ENCODE measurements around the gene CD8B2.
"Not testable (repeated sequence)": the region's sequence is repeated elsewhere in the genome, so short reads cannot be mapped to it uniquely, and the experiment has no call there.

The CD8B2 gene

GRCh38 chr2:106553321-106553720 lies 66.2 kb downstream of the CD8B2 start:
- FAIRE-seq = no peak

- FAIRE-seq = no peak
Measured at GRCh38 chr2:106554411-106554810, 67.2 kb downstream of the CD8B2 start.

- no peak for FAIRE-seq
Measured at GRCh38 chr2:106555053-106555452, 67.9 kb downstream of the CD8B2 start.

GRCh38 chr2:106559786-106560185 lies 72.6 kb downstream of the CD8B2 start:
- FAIRE-seq = not testable (repeated sequence)

GRCh38 chr2:106560773-106561172 lies 73.6 kb downstream of the CD8B2 start:
- FAIRE-seq = no peak

- FAIRE-seq = no peak
Measured at GRCh38 chr2:106561356-106561755, 74.2 kb downstream of the CD8B2 start.

- no peak for FAIRE-seq
Measured at GRCh38 chr2:106561803-106562202, 74.6 kb downstream of the CD8B2 start.

GRCh38 chr2:106562268-106563186 lies 75.4 kb downstream of the CD8B2 start:
- no peak for FAIRE-seq

GRCh38 chr2:106563195-106563594 lies 76.0 kb downstream of the CD8B2 start:
- no peak for FAIRE-seq

- FAIRE-seq = peak; percentile 18
Measured at GRCh38 chr2:106565599-106565998, 78.4 kb downstream of the CD8B2 start.

- FAIRE-seq = no peak
Measured at GRCh38 chr2:106566050-106566449, 78.9 kb downstream of the CD8B2 start.

- not testable (repeated sequence) for FAIRE-seq
Measured at GRCh38 chr2:106566484-106566883, 79.3 kb downstream of the CD8B2 start.

- no peak for FAIRE-seq
Measured at GRCh38 chr2:106570316-106570715, 83.2 kb downstream of the CD8B2 start.
